PC-3 (cell line): Measurements from ENCODE around the gene SLC25A24. TPM values are rescaled to one million over a fixed set of nuclear protein-coding genes. Genes with fewer than 3 reads are reported as not detected.
"Not testable (repeated sequence)": the region's sequence is repeated elsewhere in the genome, so short reads cannot be mapped to it uniquely, and the experiment has no call there.

Experiments
- ATAC-seq: fragments of 200-7000 bp; cut with Tn5 transposase; 2 replicates; pipeline ENCODE4 v1.9.1; 2020; ENCODE audit warnings: mild to moderate bottlenecking, moderate library complexity
- BruUV-seq: library from RNA; stranded (reverse); fragments of 400-500 nt; replicated peaks from 2 replicates; lab custom pipeline; 2021; lab: Mats Ljungman, UMichigan
- CTCF ChIA-PET: fragments of 300-600 bp; sonication (Branson Sonifier 250); formaldehyde crosslinking; loops from one replicate; lab custom pipeline; 2022; ENCODE audit warnings: antibody characterized with exemption; lab: Charles Lee
- POLR2A ChIA-PET: fragments of 300-600 bp; sonication (Branson Sonifier 250); formaldehyde crosslinking; loops from one replicate; lab custom pipeline; 2022; ENCODE audit warnings: antibody characterized with exemption; ENCODE audit not compliant: unreplicated experiment; lab: Charles Lee
- DNase-seq: peaks from one replicate; pipeline ENCODE4 v3.0.0-alpha.2; 2015
- H2AFZ ChIP-seq: fragments of 300-600 bp; sonication (generic); 2 replicates; pipeline ENCODE4 v1.6.0; 2016; ENCODE audit warnings: antibody characterized with exemption, low read length
- H3F3A ChIP-seq: fragments of 300-600 bp; sonication (generic); one replicate; pipeline ENCODE4 v1.6.0; 2017; ENCODE audit warnings: antibody characterized with exemption, low read length, control low read depth, mild to moderate bottlenecking; ENCODE audit not compliant: unreplicated experiment
- H3K27ac ChIP-seq: fragments of 300-600 bp; sonication (generic); 2 replicates; pipeline ENCODE4 v1.5.1; 2016; ENCODE audit warnings: mild to moderate bottlenecking, low read length
- H3K27me3 ChIP-seq: fragments of 300-600 bp; sonication (generic); 2 replicates; pipeline ENCODE4 v1.6.1; 2016; ENCODE audit warnings: low read length, mixed read lengths
- H3K36me3 ChIP-seq: fragments of 300-600 bp; sonication (generic); 2 replicates; pipeline ENCODE4 v1.6.1; 2016; ENCODE audit warnings: low read depth, mixed run types, low read length, mixed read lengths
- H3K4me1 ChIP-seq: fragments of 300-600 bp; sonication (generic); 2 replicates; pipeline ENCODE4 v1.5.1; 2016; ENCODE audit warnings: low read length; ENCODE audit not compliant: insufficient read depth
- H3K4me2 ChIP-seq: fragments of 300-600 bp; sonication (generic); 2 replicates; pipeline ENCODE4 v1.6.0; 2016; ENCODE audit warnings: low read length
- H3K4me3 ChIP-seq: fragments of 300-600 bp; sonication (generic); 2 replicates; pipeline ENCODE4 v1.5.1; 2016; ENCODE audit warnings: mild to moderate bottlenecking, low read length, mixed read lengths
- H3K79me2 ChIP-seq: fragments of 300-600 bp; sonication (generic); 2 replicates; pipeline ENCODE4 v1.6.1; 2017; ENCODE audit warnings: low read length, mixed read lengths
- H3K9ac ChIP-seq: fragments of 300-600 bp; sonication (generic); 2 replicates; pipeline ENCODE4 v1.6.0; 2016; ENCODE audit warnings: mild to moderate bottlenecking, low read length
- H3K9me2 ChIP-seq: fragments of 300-600 bp; sonication (generic); replicated peaks from 2 replicates; pipeline ENCODE4 v1.6.1; 2016; ENCODE audit warnings: mixed run types, low read length, mixed read lengths
- H3K9me3 ChIP-seq: fragments of 300-600 bp; sonication (generic); 2 replicates; pipeline ENCODE4 v1.6.1; 2016; ENCODE audit warnings: low read length, mixed read lengths
- H4K20me1 ChIP-seq: fragments of 300-600 bp; sonication (generic); 2 replicates; pipeline ENCODE4 v1.6.1; 2016; ENCODE audit warnings: low read length, mixed read lengths
- EZH2 ChIP-seq: fragments of 300-600 bp; sonication (generic); IDR thresholded peaks from one replicate; pipeline ENCODE4 v1.6.1; 2017; ENCODE audit warnings: antibody characterized with exemption, mild to moderate bottlenecking, low read length; ENCODE audit not compliant: unreplicated experiment
- intact Hi-C: fragments of 100-400 bp; cut with micrococcal nuclease; formaldehyde crosslinking; loops from 2 replicates; pipeline ENCODE4 v1.9.0; 2023
- total RNA-seq: library from RNA; depleted of rRNA; stranded (reverse); fragments of >200 nt; gene quantifications from 2 replicates; pipeline ENCODE4 v1.2.3, GENCODE V29; 2014
- TF ChIP-seq, protein P1 (sequence below): fragments of 300-600 bp; sonication (generic); conservative IDR thresholded peaks from 2 replicates; pipeline ENCODE4 v1.5.1; 2017; ENCODE audit warnings: antibody characterized with exemption, low read depth, mild to moderate bottlenecking, low read length

SLC25A24 gene
- total RNA-seq, 1 experiment from 2014 or later, result 30.3 TPM

DNA sequence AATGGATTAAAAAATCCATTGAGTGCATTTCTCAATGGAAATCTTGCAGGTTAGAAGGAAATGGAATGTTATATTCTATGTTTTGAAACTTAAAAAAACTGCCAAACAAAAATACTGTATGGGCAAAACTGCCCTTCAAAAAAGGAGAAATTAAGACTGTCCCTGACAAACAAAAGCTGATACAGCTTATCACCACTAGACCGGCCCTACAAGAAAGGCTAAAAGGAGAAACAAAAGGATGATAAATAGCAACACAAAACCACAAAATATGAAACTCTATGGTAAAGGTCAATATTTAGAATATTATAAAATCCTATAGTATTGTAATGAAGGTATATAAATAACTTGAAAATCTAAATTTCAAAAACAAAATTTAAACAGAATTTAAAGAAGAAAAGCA, 60.0 kb downstream of the SLC25A24 start:
- BruUV-seq, result no TSS peak
- Histone ChIP-seq H2AFZ (no peak overlapping the region), H3K27me3 (no peaks in the 10 kb centered on the region), H3K9ac (no peak overlapping the region), H4K20me1 (no peaks in the 10 kb centered on the region), H3K9me2 (no peaks in the 10 kb centered on the region), H3K27ac (no peak overlapping the region), H3K4me3 (no peak overlapping the region), H3K4me1 (peaks cover 34% of the 10 kb centered on the region), H3K79me2 (no peaks in the 10 kb centered on the region), H3K36me3 (peaks cover 22% of the 10 kb centered on the region), H3F3A (peaks cover 12% of the 10 kb centered on the region), H3K4me2 (no peak overlapping the region), H3K9me3 (no peaks in the 10 kb centered on the region)
- no peak for ATAC-seq
- CTCF ChIA-PET, result no interaction called here
- POLR2A ChIA-PET, result no interaction called here
- DNase-seq, result no peak
- TF ChIP-seq, protein P1, sequence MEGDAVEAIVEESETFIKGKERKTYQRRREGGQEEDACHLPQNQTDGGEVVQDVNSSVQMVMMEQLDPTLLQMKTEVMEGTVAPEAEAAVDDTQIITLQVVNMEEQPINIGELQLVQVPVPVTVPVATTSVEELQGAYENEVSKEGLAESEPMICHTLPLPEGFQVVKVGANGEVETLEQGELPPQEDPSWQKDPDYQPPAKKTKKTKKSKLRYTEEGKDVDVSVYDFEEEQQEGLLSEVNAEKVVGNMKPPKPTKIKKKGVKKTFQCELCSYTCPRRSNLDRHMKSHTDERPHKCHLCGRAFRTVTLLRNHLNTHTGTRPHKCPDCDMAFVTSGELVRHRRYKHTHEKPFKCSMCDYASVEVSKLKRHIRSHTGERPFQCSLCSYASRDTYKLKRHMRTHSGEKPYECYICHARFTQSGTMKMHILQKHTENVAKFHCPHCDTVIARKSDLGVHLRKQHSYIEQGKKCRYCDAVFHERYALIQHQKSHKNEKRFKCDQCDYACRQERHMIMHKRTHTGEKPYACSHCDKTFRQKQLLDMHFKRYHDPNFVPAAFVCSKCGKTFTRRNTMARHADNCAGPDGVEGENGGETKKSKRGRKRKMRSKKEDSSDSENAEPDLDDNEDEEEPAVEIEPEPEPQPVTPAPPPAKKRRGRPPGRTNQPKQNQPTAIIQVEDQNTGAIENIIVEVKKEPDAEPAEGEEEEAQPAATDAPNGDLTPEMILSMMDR, result no peak
- TF ChIP-seq EZH2, result no peak
- intact Hi-C loops, result loop anchor here (10.0 kb wide), 1 partner anchor 55 kb away; no protein-coding TSS in a partner anchor

DNA sequence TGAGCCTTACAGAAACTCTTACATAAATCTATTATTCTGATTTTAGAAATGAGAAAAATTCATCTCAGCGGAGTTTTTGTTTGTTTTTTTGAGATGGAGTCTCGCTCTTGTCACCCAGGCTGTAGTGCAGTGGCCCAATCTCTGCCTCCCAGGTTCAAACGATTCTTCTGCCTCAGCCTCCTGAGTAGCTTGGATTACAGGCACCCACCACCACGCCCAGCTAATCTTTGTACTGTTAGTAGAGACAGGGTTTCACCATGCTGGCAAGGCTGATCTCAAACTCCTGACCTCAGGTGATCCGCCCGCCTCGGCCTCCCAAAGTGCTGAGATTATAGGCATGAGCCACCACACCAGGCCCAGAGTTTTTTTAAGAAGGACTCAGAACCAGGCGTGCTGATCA, 60.6 kb downstream of the SLC25A24 start:
- H3K79me2 ChIP-seq, H3K9me2 ChIP-seq, intact Hi-C loops, POLR2A ChIA-PET, H3K27me3 ChIP-seq, H2AFZ ChIP-seq, CTCF ChIA-PET, BruUV-seq, ATAC-seq, H3K27ac ChIP-seq, H4K20me1 ChIP-seq, H3K4me2 ChIP-seq, H3K4me3 ChIP-seq, DNase-seq, H3K9ac ChIP-seq, H3K9me3 ChIP-seq: not testable (repeated sequence)
- peaks cover 34% of the 10 kb centered on the region for H3K4me1 ChIP-seq
- peaks cover 25% of the 10 kb centered on the region for H3K36me3 ChIP-seq
- peaks cover 12% of the 10 kb centered on the region for H3F3A ChIP-seq

DNA sequence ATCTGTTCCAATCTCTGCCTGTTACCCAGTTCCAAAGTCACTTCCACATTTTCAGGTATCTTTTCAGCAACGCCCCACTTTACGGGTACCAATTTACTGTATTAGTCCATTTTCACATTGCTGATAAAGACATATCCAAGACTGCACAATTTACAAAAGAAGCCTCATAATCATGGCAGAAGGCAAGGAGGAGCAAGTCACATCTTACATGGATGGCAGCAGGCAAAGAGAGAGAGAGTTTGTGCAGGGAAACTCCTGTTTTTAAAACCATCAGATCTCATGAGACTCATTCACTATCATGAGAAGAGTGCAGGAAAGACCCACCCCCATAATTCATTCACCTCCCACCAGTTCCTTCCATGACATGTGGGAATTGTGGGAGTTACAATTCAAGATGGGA, 67.0 kb downstream of the SLC25A24 start:
- CTCF ChIA-PET, H3K4me3 ChIP-seq, ATAC-seq, intact Hi-C loops, H3K27ac ChIP-seq, H3K9me3 ChIP-seq, H3K79me2 ChIP-seq, H3K9me2 ChIP-seq, H3F3A ChIP-seq, H3K27me3 ChIP-seq, DNase-seq, H4K20me1 ChIP-seq, BruUV-seq, POLR2A ChIA-PET, H3K4me2 ChIP-seq, H3K4me1 ChIP-seq, H3K9ac ChIP-seq, H2AFZ ChIP-seq: not testable (repeated sequence)
- H3K36me3 ChIP-seq, result peaks cover 26% of the 10 kb centered on the region

DNA sequence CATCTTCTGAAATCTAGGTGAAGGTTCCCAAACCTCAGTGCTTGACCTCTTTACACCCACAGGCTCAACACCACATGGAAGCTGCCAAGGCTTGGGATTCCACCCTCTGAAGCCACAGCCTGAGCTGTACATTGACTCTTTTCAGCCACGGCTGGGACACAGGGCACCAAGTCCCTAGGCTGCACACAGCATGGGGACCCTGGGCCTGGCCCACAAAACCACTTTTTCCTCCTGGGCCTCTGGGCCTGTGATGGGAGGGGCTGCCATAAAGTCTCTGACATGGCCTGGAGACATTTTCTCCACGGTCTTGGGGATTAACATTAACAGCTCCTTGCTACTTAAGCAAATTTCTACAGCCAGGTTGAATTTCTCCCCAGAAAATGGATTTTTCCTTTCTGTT, 67.8 kb downstream of the SLC25A24 start:
- H3K9me2 ChIP-seq, H3K79me2 ChIP-seq, H3K4me3 ChIP-seq, H2AFZ ChIP-seq, intact Hi-C loops, H3K4me2 ChIP-seq, DNase-seq, BruUV-seq, H3F3A ChIP-seq, H3K9ac ChIP-seq, POLR2A ChIA-PET, ATAC-seq, H3K9me3 ChIP-seq, H3K27ac ChIP-seq, H3K27me3 ChIP-seq, H4K20me1 ChIP-seq, CTCF ChIA-PET, H3K4me1 ChIP-seq: not testable (repeated sequence)
- H3K36me3 ChIP-seq, result peaks cover 23% of the 10 kb centered on the region

DNA sequence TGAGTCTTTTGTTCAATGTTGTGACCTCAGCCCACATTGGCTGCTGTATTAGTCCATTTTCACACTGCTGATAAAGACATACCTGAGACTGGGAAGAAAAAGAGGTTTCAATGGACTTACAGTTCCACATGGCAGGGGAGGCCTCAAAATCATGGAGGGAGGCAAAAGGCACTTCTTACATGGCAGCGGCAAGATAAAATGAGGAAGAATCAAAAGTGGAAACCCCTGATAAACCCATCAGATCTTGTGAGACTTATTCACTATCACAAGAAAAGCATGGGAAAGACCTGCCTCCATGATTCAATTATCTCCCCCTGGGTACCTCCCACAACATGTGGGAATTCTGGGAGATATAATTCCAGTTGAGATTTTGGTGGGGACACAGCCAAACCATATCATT, 68.9 kb downstream of the SLC25A24 start:
- BruUV-seq, ATAC-seq, H4K20me1 ChIP-seq, DNase-seq, CTCF ChIA-PET, H3K27ac ChIP-seq, H3F3A ChIP-seq, H3K27me3 ChIP-seq, H3K4me3 ChIP-seq, H3K4me2 ChIP-seq, H3K79me2 ChIP-seq, POLR2A ChIA-PET, H3K9me2 ChIP-seq, H2AFZ ChIP-seq, H3K9ac ChIP-seq, H3K4me1 ChIP-seq, intact Hi-C loops, H3K9me3 ChIP-seq: not testable (repeated sequence)
- peaks cover 23% of the 10 kb centered on the region for H3K36me3 ChIP-seq
